GM12878 (cell line): ENCODE results near the gene ERP27. TPM values are rescaled to one million over a fixed set of nuclear protein-coding genes. Genes with fewer than 3 reads are reported as not detected.

Source experiments
- ATAC-seq: fragments of 200-7000 bp; cut with Tn5 transposase; 3 replicates; pipeline ENCODE4 v1.9.1; 2020; ENCODE audit warnings: mild to moderate bottlenecking, moderate library complexity
- BruUV-seq: library from RNA; stranded (reverse); fragments of 400-500 nt; replicated peaks from 2 replicates; lab custom pipeline; 2021; lab: Mats Ljungman, UMichigan
- CTCF ChIA-PET: fragments of 300-600 bp; sonication (Branson Sonifier 250); formaldehyde crosslinking; extraction: SDS; loops from one replicate; lab custom pipeline; 2021; ENCODE audit warnings: inconsistent platforms; lab: Yijun Ruan, JAX
- POLR2A ChIA-PET: fragments of 350-600 bp; formaldehyde crosslinking; extraction: SDS; loops from one replicate; lab custom pipeline; 2021; ENCODE audit warnings: inconsistent platforms; lab: Charles Lee
- RAD21 ChIA-PET: fragments of 300-600 bp; sonication (Branson Sonifier 250); formaldehyde crosslinking; loops from one replicate; lab custom pipeline; 2023; ENCODE audit warnings: antibody characterized with exemption; ENCODE audit not compliant: unreplicated experiment; lab: Charles Lee
- SMC1A ChIA-PET: fragments of 300-600 bp; sonication (Branson Sonifier 250); formaldehyde crosslinking; loops from one replicate; lab custom pipeline; 2023; ENCODE audit not compliant: unreplicated experiment, uncharacterized antibody; lab: Charles Lee
- DNase-seq: peaks from one replicate; pipeline ENCODE4 v3.0.0-alpha.2; 2011; ENCODE audit warnings: low read depth, low spot score
- FAIRE-seq: peaks from 3 replicates; lab custom pipeline; 2011; peaks lifted over from hg19 to GRCh38; lab: Jason Lieb, UNC
- H2AFZ ChIP-seq: 2 replicates; pipeline ENCODE4 v1.6.0; 2011; ENCODE audit warnings: low read depth, low read length, control low read depth; ENCODE audit not compliant: control insufficient read depth
- H3K27ac ChIP-seq: 2 replicates; pipeline ENCODE4 v1.5.1; 2011; ENCODE audit warnings: control low read depth; ENCODE audit not compliant: control insufficient read depth, insufficient read depth
- H3K27me3 ChIP-seq, 2 experiments: replicated peaks in 1 of 2; 2 replicates each; pipeline versions ENCODE4 v1.6.0 to v1.6.1; 2011; ENCODE audit warnings: low read length in 1 of 2; ENCODE audit not compliant: control insufficient read depth in 2 of 2, insufficient read depth in 2 of 2
- H3K36me3 ChIP-seq, 2 experiments: 2 replicates each; pipeline ENCODE4 v1.5.1; 2011; ENCODE audit warnings: low read length in 1 of 2; ENCODE audit not compliant: control insufficient read depth in 2 of 2, insufficient read depth in 2 of 2
- H3K4me1 ChIP-seq: 2 replicates; pipeline ENCODE4 v1.6.1; 2011; ENCODE audit warnings: mild to moderate bottlenecking, low read length, moderate library complexity, mixed read lengths; ENCODE audit not compliant: control insufficient read depth, insufficient read depth
- H3K4me2 ChIP-seq: 2 replicates; pipeline ENCODE4 v1.6.0; 2011; ENCODE audit warnings: control low read depth; ENCODE audit not compliant: control insufficient read depth, insufficient read depth
- H3K4me3 ChIP-seq: fragments of 200-600 bp; sonication (generic); 2 replicates; pipeline ENCODE4 v1.5.1; 2016
- H3K79me2 ChIP-seq: 2 replicates; pipeline ENCODE4 v1.6.0; 2011; ENCODE audit warnings: low read length; ENCODE audit not compliant: control insufficient read depth, insufficient read depth
- H3K9ac ChIP-seq: 2 replicates; pipeline ENCODE4 v1.8.0; 2011; ENCODE audit warnings: low read length, control low read depth, mixed read lengths; ENCODE audit not compliant: control insufficient read depth, insufficient read depth
- H3K9me3 ChIP-seq: replicated peaks from 3 replicates; pipeline ENCODE4 v1.5.1; 2011; ENCODE audit warnings: mild to moderate bottlenecking, low read length; ENCODE audit not compliant: control insufficient read depth, insufficient read depth
- H4K20me1 ChIP-seq: 2 replicates; pipeline ENCODE4 v1.6.0; 2011; ENCODE audit not compliant: control insufficient read depth, insufficient read depth
- GABPA ChIP-seq: IDR thresholded peaks from 2 replicates; pipeline ENCODE4 v1.6.1; 2014; ENCODE audit warnings: antibody characterized with exemption, low read depth, mild to moderate bottlenecking, inconsistent platforms
- HCFC1 ChIP-seq: fragments of 150-350 bp; IDR thresholded peaks from 2 replicates; pipeline ENCODE4 v1.6.1; 2014; ENCODE audit warnings: low read length
- HDAC6 ChIP-seq: fragments of 200-600 bp; sonication (generic); IDR thresholded peaks from one replicate; pipeline ENCODE4 v1.8.0; 2017; ENCODE audit warnings: antibody characterized with exemption; ENCODE audit not compliant: unreplicated experiment
- LARP7 ChIP-seq: fragments of 450-650 bp; IDR thresholded peaks from 2 replicates; pipeline ENCODE4 v1.6.1; 2017; ENCODE audit warnings: mild to moderate bottlenecking
- POLR2AphosphoS5 ChIP-seq: IDR thresholded peaks from 2 replicates; pipeline ENCODE4 v1.6.1; 2011; ENCODE audit warnings: mild to moderate bottlenecking, low read length, inconsistent platforms
- RAD21 ChIP-seq: IDR thresholded peaks from 2 replicates; pipeline ENCODE4 v1.6.1; 2011; ENCODE audit warnings: mild to moderate bottlenecking, low read depth, low read length, moderate library complexity; ENCODE audit not compliant: insufficient read depth
- WRNIP1 ChIP-seq: IDR thresholded peaks from 2 replicates; pipeline ENCODE4 v1.6.1; 2011; ENCODE audit warnings: low read depth, low read length, improper control_type of control experiment, borderline replicate concordance
- ZBTB40 ChIP-seq: fragments of 450-650 bp; IDR thresholded peaks from 2 replicates; pipeline ENCODE4 v1.6.1; 2016; ENCODE audit warnings: mild to moderate bottlenecking, moderate library complexity, borderline replicate concordance
- WGBS: methylation state at CpG from one replicate; pipeline ENCODE4 v1.1.6; 2016; ENCODE audit warnings: low lambda C conversion rate; ENCODE audit not compliant: insufficient replicate concordance, insufficient coverage; ENCODE audit errors: missing lambda C conversion rate; 5-methylcytosine and 5-hydroxymethylcytosine counted together
- in situ Hi-C: fragments of 300-500 bp; cut with MboI; formaldehyde crosslinking; loops from 9 replicates; pipeline ENCODE4 v1.14.3; 2018; ENCODE audit warnings: mixed read lengths
- intact Hi-C: fragments of 100-400 bp; cut with micrococcal nuclease; formaldehyde crosslinking; loops from one replicate; pipeline ENCODE4 v1.14.2; 2022; ENCODE audit not compliant: unreplicated experiment
- polyA plus RNA-seq, 11 experiments: library from polyadenylated mRNA; depleted of rRNA in 4 of 11; unstranded in 6 of 11; stranded (reverse) in 5 of 11; fragments of >200 nt; fragmentation: Nextera tagmentation in 4 of 11; fragmentation: Illumina TruSeq in 1 of 11; extraction: Ambion mirVana in 4 of 11; extraction: Trizol in 1 of 11; gene quantifications; 1 replicate in 1 of 11; 2 replicates in 10 of 11; pipeline versions ENCODE4 v1.2.1 to v1.2.3, GENCODE V29; 2011 to 2016; ENCODE audit warnings: inconsistent platforms in 2 of 11, missing spikeins in 2 of 11, low read depth in 1 of 11
- total RNA-seq, 4 experiments: library from RNA; depleted of rRNA in 3 of 4; stranded (reverse); fragments of >200 nt in 3 of 4; fragmentation: Illumina TruSeq in 1 of 4; extraction: Trizol in 1 of 4; gene quantifications; 2 replicates each; pipeline versions ENCODE4 v1.2.1 to v1.2.3, GENCODE V29; 2013 to 2021
- TF ChIP-seq, protein P1 (sequence below): IDR thresholded peaks from 2 replicates; pipeline ENCODE4 v1.6.1; 2011; ENCODE audit warnings: mild to moderate bottlenecking, low read depth, low read length, moderate library complexity; ENCODE audit not compliant: insufficient replicate concordance
- TF ChIP-seq, protein P2 (sequence below): fragments of 150-350 bp; IDR thresholded peaks from 2 replicates; pipeline ENCODE4 v1.6.1; 2016; ENCODE audit warnings: low read depth, low read length
- TF ChIP-seq, protein P3 (sequence below): fragments of 450-650 bp; formaldehyde crosslinking; IDR thresholded peaks from 2 replicates; pipeline ENCODE4 v1.4.0; 2020; ENCODE audit warnings: mild to moderate bottlenecking, moderate library complexity

ERP27 gene
- total and polyA plus RNA-seq, 10 of the 15 experiments (the other 5 are each of a cell fraction or from before 2014, with no cell fraction given) = 0.91 to 2.4 (median 1.4) TPM

DNA sequence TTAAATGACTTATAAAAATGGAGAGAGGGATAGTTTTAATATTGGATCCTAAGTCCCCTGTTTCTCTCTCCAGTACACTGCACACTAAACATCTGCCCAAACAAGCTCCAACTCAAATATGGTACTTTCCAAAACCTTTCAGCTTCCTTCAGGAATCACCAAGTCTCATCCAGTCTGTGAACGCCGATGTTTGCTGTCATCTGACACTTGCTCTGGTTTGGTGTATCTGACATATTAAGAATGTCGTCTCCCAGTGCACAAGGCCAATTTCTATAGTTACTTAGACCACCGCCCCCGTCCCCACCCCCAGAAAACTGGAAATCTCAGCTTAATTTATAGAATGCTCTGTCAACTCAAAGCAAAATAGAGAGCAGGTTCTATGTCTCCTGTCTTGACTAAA, 47.6 kb downstream of the ERP27 start:
- intact Hi-C loops = no loop called here
- in situ Hi-C loops = no loop called here
- CTCF ChIA-PET = interaction anchor here (1.0 to 8.5 kb wide), 5 partner anchors 22 to 112 kb away, joined by 3 to 82 read pairs (median 4); no protein-coding TSS in a partner anchor
- H3K79me2 ChIP-seq = no peaks in the 10 kb centered on the region
- ATAC-seq (no peak), FAIRE-seq (no peak), DNase-seq (no peak)
- H3K9ac ChIP-seq = no peak overlapping the region
- no peaks in the 10 kb centered on the region for H3K4me1 ChIP-seq
- H3K4me3 ChIP-seq = no peak overlapping the region
- POLR2A ChIA-PET = no interaction called here
- H3K4me2 ChIP-seq = no peak overlapping the region
- H3K27ac ChIP-seq = no peak overlapping the region
- no peaks in the 10 kb centered on the region for H3K9me3 ChIP-seq
- H2AFZ ChIP-seq = no peak overlapping the region
- SMC1A ChIA-PET = interaction anchor here (0.7 to 2.4 kb wide), 3 partner anchors 12 to 105 kb away, joined by 3 to 10 read pairs (median 4); no protein-coding TSS in a partner anchor
- BruUV-seq = no TSS peak
- 58% methylated on average over 5 of the region's 5 CpGs for WGBS
- no peaks in the 10 kb centered on the region; a peak in 3 of 4 replicates for H3K27me3 ChIP-seq
- H4K20me1 ChIP-seq = no peaks in the 10 kb centered on the region
- no peaks in the 10 kb centered on the region for H3K36me3 ChIP-seq
- RAD21 ChIA-PET = interaction anchor here (1.2 kb wide), 1 partner anchor 104 kb away, joined by 3 read pairs; no protein-coding TSS in a partner anchor
- TF ChIP-seq HDAC6 (no peak), ZBTB40 (no peak), LARP7 (no peak), HCFC1 (no peak), GABPA (no peak), RAD21 (no peak), WRNIP1 (no peak), POLR2AphosphoS5 (no peak)
- TF ChIP-seq, protein P1, sequence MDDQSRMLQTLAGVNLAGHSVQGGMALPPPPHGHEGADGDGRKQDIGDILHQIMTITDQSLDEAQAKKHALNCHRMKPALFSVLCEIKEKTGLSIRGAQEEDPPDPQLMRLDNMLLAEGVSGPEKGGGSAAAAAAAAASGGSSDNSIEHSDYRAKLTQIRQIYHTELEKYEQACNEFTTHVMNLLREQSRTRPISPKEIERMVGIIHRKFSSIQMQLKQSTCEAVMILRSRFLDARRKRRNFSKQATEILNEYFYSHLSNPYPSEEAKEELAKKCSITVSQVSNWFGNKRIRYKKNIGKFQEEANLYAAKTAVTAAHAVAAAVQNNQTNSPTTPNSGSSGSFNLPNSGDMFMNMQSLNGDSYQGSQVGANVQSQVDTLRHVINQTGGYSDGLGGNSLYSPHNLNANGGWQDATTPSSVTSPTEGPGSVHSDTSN = no peak
- TF ChIP-seq, protein P2, sequence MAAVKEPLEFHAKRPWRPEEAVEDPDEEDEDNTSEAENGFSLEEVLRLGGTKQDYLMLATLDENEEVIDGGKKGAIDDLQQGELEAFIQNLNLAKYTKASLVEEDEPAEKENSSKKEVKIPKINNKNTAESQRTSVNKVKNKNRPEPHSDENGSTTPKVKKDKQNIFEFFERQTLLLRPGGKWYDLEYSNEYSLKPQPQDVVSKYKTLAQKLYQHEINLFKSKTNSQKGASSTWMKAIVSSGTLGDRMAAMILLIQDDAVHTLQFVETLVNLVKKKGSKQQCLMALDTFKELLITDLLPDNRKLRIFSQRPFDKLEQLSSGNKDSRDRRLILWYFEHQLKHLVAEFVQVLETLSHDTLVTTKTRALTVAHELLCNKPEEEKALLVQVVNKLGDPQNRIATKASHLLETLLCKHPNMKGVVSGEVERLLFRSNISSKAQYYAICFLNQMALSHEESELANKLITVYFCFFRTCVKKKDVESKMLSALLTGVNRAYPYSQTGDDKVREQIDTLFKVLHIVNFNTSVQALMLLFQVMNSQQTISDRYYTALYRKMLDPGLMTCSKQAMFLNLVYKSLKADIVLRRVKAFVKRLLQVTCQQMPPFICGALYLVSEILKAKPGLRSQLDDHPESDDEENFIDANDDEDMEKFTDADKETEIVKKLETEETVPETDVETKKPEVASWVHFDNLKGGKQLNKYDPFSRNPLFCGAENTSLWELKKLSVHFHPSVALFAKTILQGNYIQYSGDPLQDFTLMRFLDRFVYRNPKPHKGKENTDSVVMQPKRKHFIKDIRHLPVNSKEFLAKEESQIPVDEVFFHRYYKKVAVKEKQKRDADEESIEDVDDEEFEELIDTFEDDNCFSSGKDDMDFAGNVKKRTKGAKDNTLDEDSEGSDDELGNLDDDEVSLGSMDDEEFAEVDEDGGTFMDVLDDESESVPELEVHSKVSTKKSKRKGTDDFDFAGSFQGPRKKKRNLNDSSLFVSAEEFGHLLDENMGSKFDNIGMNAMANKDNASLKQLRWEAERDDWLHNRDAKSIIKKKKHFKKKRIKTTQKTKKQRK = no peak
- TF ChIP-seq, protein P3, sequence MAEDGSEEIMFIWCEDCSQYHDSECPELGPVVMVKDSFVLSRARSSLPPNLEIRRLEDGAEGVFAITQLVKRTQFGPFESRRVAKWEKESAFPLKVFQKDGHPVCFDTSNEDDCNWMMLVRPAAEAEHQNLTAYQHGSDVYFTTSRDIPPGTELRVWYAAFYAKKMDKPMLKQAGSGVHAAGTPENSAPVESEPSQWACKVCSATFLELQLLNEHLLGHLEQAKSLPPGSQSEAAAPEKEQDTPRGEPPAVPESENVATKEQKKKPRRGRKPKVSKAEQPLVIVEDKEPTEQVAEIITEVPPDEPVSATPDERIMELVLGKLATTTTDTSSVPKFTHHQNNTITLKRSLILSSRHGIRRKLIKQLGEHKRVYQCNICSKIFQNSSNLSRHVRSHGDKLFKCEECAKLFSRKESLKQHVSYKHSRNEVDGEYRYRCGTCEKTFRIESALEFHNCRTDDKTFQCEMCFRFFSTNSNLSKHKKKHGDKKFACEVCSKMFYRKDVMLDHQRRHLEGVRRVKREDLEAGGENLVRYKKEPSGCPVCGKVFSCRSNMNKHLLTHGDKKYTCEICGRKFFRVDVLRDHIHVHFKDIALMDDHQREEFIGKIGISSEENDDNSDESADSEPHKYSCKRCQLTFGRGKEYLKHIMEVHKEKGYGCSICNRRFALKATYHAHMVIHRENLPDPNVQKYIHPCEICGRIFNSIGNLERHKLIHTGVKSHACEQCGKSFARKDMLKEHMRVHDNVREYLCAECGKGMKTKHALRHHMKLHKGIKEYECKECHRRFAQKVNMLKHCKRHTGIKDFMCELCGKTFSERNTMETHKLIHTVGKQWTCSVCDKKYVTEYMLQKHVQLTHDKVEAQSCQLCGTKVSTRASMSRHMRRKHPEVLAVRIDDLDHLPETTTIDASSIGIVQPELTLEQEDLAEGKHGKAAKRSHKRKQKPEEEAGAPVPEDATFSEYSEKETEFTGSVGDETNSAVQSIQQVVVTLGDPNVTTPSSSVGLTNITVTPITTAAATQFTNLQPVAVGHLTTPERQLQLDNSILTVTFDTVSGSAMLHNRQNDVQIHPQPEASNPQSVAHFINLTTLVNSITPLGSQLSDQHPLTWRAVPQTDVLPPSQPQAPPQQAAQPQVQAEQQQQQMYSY = no peak
